Left kidney (tissue), 8 donors: Measurements from ENCODE around the gene TBC1D22A. TPM values are rescaled to one million over a fixed set of nuclear protein-coding genes. Genes with fewer than 3 reads are reported as not detected.
"Not testable (repeated sequence)": the region's sequence is repeated elsewhere in the genome, so short reads cannot be mapped to it uniquely, and the experiment has no call there.

ENCODE experiments used
- DNase-seq: peaks from one replicate; pipeline ENCODE4 v3.0.0-alpha.2; 2013
- long read RNA-seq, 8 donors: transcript quantifications; one replicate each; lab custom pipeline, GENCODE V29; 2026
- polyA plus RNA-seq: library from polyadenylated mRNA; unstranded; fragments of 120-200 nt; gene quantifications from one replicate; pipeline ENCODE4 v1.2.1, GENCODE V29; 2013; ENCODE audit not compliant: insufficient read length

Gene TBC1D22A
- polyA plus RNA-seq, result 15.0 TPM
- long read RNA-seq, donor 1, result 0 reads
- long read RNA-seq, donor 2, result 0 reads
- long read RNA-seq, donor 3, partial matches to known transcripts, result 0 of 3 reads
- long read RNA-seq, donor 3, other reads (novel, unspliced or antisense), result 0 of 3 reads
- long read RNA-seq, donor 4, result 0 reads
- long read RNA-seq, donor 5, partial matches to known transcripts, result 0 of 3 reads
- long read RNA-seq, donor 5, other reads (novel, unspliced or antisense), result 0 of 3 reads
- long read RNA-seq, donor 6, partial matches to known transcripts, result 5 of 10 reads
- long read RNA-seq, donor 6, other reads (novel, unspliced or antisense), result 0 of 10 reads
- long read RNA-seq, donor 7, partial matches to known transcripts, result 8 of 9 reads
- long read RNA-seq, donor 7, other reads (novel, unspliced or antisense), result 0 of 9 reads
- long read RNA-seq, donor 8, result 0 reads

GRCh38 chr22:46762238-46763050, at the start of gene TBC1D22A:
TSS of gene TBC1D22A (plus strand) at chr22:46762650. CDS start at chr22:46762787, 137 bp downstream.
- peak; percentile 92 for DNase-seq

- DNase-seq, result no peak
These were observed 47.9 kb upstream of the TBC1D22A start for GRCh38 chr22:46714550-46714949.

GRCh38 chr22:46719921-46720320, 42.5 kb upstream of the TBC1D22A start:
- no peak for DNase-seq

GRCh38 chr22:46721501-46722085, 40.9 kb upstream of the TBC1D22A start:
- DNase-seq, result no peak

GRCh38 chr22:46723882-46724281, 38.6 kb upstream of the TBC1D22A start:
- no peak for DNase-seq

- DNase-seq, result no peak
These were observed 37.4 kb upstream of the TBC1D22A start for GRCh38 chr22:46725096-46725495.

GRCh38 chr22:46726066-46726985, 36.1 kb upstream of the TBC1D22A start:
- DNase-seq, result no peak

- DNase-seq, result no peak
These were observed 35.5 kb upstream of the TBC1D22A start for GRCh38 chr22:46726986-46727317.

- DNase-seq, result no peak
These were observed 34.6 kb upstream of the TBC1D22A start for GRCh38 chr22:46727813-46728364.

- DNase-seq, result no peak
These were observed 34.0 kb upstream of the TBC1D22A start for GRCh38 chr22:46728470-46728869.

- no peak for DNase-seq
These were observed 31.7 kb upstream of the TBC1D22A start for GRCh38 chr22:46730568-46731245.

- DNase-seq, result no peak
These were observed 31.0 kb upstream of the TBC1D22A start for GRCh38 chr22:46731246-46732040.

- no peak for DNase-seq
These were observed 30.4 kb upstream of the TBC1D22A start for GRCh38 chr22:46732041-46732379.

GRCh38 chr22:46732513-46732912, 29.9 kb upstream of the TBC1D22A start:
- DNase-seq, result no peak

- DNase-seq, result not testable (repeated sequence)
These were observed 28.2 kb upstream of the TBC1D22A start for GRCh38 chr22:46734213-46734722.

- no peak for DNase-seq
These were observed 27.5 kb upstream of the TBC1D22A start for GRCh38 chr22:46734830-46735453.

- DNase-seq, result no peak
These were observed 26.5 kb upstream of the TBC1D22A start for GRCh38 chr22:46735747-46736608.

GRCh38 chr22:46736705-46737104, 25.7 kb upstream of the TBC1D22A start:
- DNase-seq, result no peak
